Neuronal stem cell (in vitro differentiated cells): ENCODE data around the gene SRC.

ENCODE experiments used
- DNase-seq: peaks from one replicate; pipeline ENCODE4 v3.0.0-alpha.2; 2013; ENCODE audit warnings: low spot score
- H2AFZ ChIP-seq: one replicate; pipeline ENCODE4 v1.6.1; 2013; ENCODE audit warnings: mild to moderate bottlenecking, low read length, inconsistent platforms
- H2AK5ac ChIP-seq: 2 replicates; pipeline ENCODE4 v1.6.1; 2013; ENCODE audit warnings: low read depth, mild to moderate bottlenecking, inconsistent platforms, low read length, moderate library complexity, mixed read lengths
- H2BK120ac ChIP-seq: 2 replicates; pipeline ENCODE4 v1.6.1; 2013; ENCODE audit warnings: low read depth, mild to moderate bottlenecking, inconsistent platforms, low read length, moderate library complexity, mixed read lengths
- H2BK12ac ChIP-seq: one replicate; pipeline ENCODE4 v1.6.1; 2013; ENCODE audit warnings: low read length, inconsistent platforms
- H2BK15ac ChIP-seq: 2 replicates; pipeline ENCODE4 v1.6.1; 2013; ENCODE audit warnings: mild to moderate bottlenecking, low read length, inconsistent platforms, mixed read lengths
- H2BK5ac ChIP-seq: one replicate; pipeline ENCODE4 v1.6.1; 2013; ENCODE audit warnings: inconsistent platforms, mild to moderate bottlenecking, low read length, moderate library complexity
- H3K14ac ChIP-seq: one replicate; pipeline ENCODE4 v1.6.1; 2013; ENCODE audit warnings: low read length, inconsistent platforms
- H3K18ac ChIP-seq: 2 replicates; pipeline ENCODE4 v1.6.1; 2013; ENCODE audit warnings: low read length, inconsistent platforms
- H3K23ac ChIP-seq: 2 replicates; pipeline ENCODE4 v1.6.1; 2013; ENCODE audit warnings: low read depth, mild to moderate bottlenecking, mixed read lengths, low read length, inconsistent platforms; ENCODE audit not compliant: poor library complexity
- H3K27ac ChIP-seq: replicated peaks from 3 replicates; pipeline ENCODE4 v1.5.1; 2013; ENCODE audit warnings: low read length, inconsistent platforms
- H3K27me3 ChIP-seq, 3 experiments: 2 replicates each; pipeline ENCODE4 v1.6.1; 2013; ENCODE audit warnings: low read length in 3 of 3, mild to moderate bottlenecking in 2 of 3, inconsistent platforms in 1 of 3, low read depth in 1 of 3, mixed read lengths in 1 of 3, moderate library complexity in 1 of 3; ENCODE audit not compliant: control insufficient read depth in 3 of 3, insufficient read depth in 3 of 3
- H3K36me3 ChIP-seq, 2 donors: replicated peaks in 1 of 2; 2 replicates each; pipeline ENCODE4 v1.6.1; 2013; ENCODE audit warnings: low read length in 2 of 2; ENCODE audit not compliant: control insufficient read depth in 2 of 2, insufficient read depth in 2 of 2
- H3K4ac ChIP-seq: 2 replicates; pipeline ENCODE4 v1.6.1; 2013; ENCODE audit warnings: inconsistent platforms, mild to moderate bottlenecking, low read length, moderate library complexity
- H3K4me1 ChIP-seq, 2 donors: 1 replicate in 1 of 2; 2 replicates in 1 of 2; pipeline ENCODE4 v1.6.1; 2013; ENCODE audit warnings: low read length in 2 of 2, low read depth in 1 of 2; ENCODE audit not compliant: control insufficient read depth in 2 of 2, insufficient read depth in 1 of 2
- H3K4me2 ChIP-seq: one replicate; pipeline ENCODE4 v1.6.1; 2013; ENCODE audit warnings: mild to moderate bottlenecking, low read length, inconsistent platforms; ENCODE audit not compliant: insufficient read depth, poor library complexity, severe bottlenecking
- H3K4me3 ChIP-seq, 2 donors: 2 replicates each; pipeline ENCODE4 v1.5.1; 2013; ENCODE audit warnings: low read length in 2 of 2, mild to moderate bottlenecking in 2 of 2, inconsistent platforms in 1 of 2, moderate library complexity in 1 of 2
- H3K79me1 ChIP-seq: one replicate; pipeline ENCODE4 v1.6.1; 2013; ENCODE audit warnings: low read depth, mild to moderate bottlenecking, inconsistent platforms, low read length, moderate library complexity
- H3K9ac ChIP-seq: one replicate; pipeline ENCODE4 v1.6.1; 2013; ENCODE audit warnings: mild to moderate bottlenecking, low read depth, low read length, inconsistent platforms; ENCODE audit not compliant: poor library complexity
- H3K9me3 ChIP-seq, 2 donors: replicated peaks in 1 of 2; 2 replicates each; pipeline versions ENCODE3 to v1.6.1; 2013; ENCODE audit warnings: low read length in 2 of 2, mild to moderate bottlenecking in 2 of 2, inconsistent platforms in 1 of 2, low read depth in 1 of 2, mixed read lengths in 1 of 2, moderate library complexity in 1 of 2; ENCODE audit not compliant: control insufficient read depth in 2 of 2, insufficient read depth in 1 of 2
- H4K8ac ChIP-seq: one replicate; pipeline ENCODE4 v1.6.1; 2013; ENCODE audit warnings: low read depth, mild to moderate bottlenecking, inconsistent platforms, low read length, moderate library complexity
- H4K91ac ChIP-seq: one replicate; pipeline ENCODE4 v1.6.1; 2013; ENCODE audit warnings: low read length, low read depth, mild to moderate bottlenecking, inconsistent platforms; ENCODE audit not compliant: poor library complexity
- WGBS, 2 donors: extraction: QIAGEN DNeasy Blood & Tissue Kit; methylation state at CpG; one replicate each; pipeline ENCODE4 v1.1.7; 2013; ENCODE audit warnings: missing lambda C conversion rate in 2 of 2, mixed read lengths in 1 of 2; ENCODE audit not compliant: insufficient read length in 2 of 2, insufficient replicate concordance in 1 of 2; ENCODE audit errors: extremely low coverage in 2 of 2; 5-methylcytosine and 5-hydroxymethylcytosine counted together

SRC gene

DNA sequence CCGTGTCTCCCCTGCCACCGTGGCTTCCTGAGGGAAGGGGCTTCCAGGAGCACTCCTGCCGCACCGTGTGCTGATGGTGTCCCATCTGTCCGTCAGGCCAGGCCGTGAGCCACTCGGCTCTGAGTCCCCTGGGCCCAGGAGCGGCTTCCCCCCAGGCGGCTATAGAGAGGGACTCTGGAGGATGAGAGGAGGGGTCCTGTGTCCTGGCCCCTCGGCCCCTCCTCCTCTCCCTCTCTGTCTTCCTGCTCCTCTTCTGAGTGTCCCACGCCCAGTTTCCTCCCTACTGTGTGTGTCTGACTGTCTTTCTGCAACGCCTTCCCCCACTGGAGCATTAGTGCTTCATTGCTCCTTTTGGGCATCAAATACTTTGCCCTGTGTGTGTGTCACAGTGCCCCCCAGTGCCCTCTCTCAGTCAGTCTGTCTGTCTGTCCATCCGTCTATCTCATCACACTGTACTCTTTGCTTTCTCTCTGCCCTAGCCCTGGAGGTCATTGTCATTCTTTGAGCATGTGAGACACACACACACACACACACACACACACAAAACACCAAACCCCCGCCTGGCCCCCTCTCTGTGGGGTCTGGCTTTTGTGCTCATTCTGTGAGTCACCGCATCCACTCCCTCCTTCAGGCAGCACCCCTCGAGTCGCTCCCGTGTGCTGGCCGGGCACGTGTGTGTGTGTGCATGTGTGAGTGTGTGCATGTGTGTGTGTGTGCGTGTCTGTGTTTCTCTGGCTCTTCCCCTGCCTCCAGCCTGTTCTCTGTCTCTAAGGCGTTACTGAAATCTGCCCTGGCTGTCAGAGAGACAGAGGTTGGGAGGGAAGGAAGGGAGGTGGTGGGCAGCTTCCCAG, 71.9 kb downstream of the SRC start:
- H3K4me1 ChIP-seq = peaks cover 58 to 86% of the 10 kb centered on the region in 2 donors
- peak overlapping the region; percentile 65 for H2BK120ac ChIP-seq
- H3K18ac ChIP-seq = peak overlapping the region; percentile 85
- H3K23ac ChIP-seq = peak overlapping the region; percentile 35
- no peak overlapping the region for H4K91ac ChIP-seq
- H3K9ac ChIP-seq = peak overlapping the region; percentile 68
- peaks cover 0 to 2% of the 10 kb centered on the region in 2 donors for H3K36me3 ChIP-seq
- H2BK15ac ChIP-seq = peak overlapping the region; percentile 87
- peaks cover 0 to 2% (median 0%) of the 10 kb centered on the region in 3 experiments for H3K27me3 ChIP-seq
- no peak overlapping the region for H3K4me2 ChIP-seq
- H2BK12ac ChIP-seq = peak overlapping the region; percentile 65
- no CpG with 5 or more reads among the region's 22 CpGs for WGBS, 2 donors
- no peaks in the 10 kb centered on the region for H3K79me1 ChIP-seq
- peak overlapping the region; percentile 83 for H3K14ac ChIP-seq
- peak overlapping the region; percentile 71 for H3K4ac ChIP-seq
- H3K27ac ChIP-seq = no peak overlapping the region
- H2BK5ac ChIP-seq = peak overlapping the region; percentile 43
- peak overlapping the region; percentile 53 for H2AFZ ChIP-seq
- H3K4me3 ChIP-seq = no peak overlapping the region
- H2AK5ac ChIP-seq = peak overlapping the region; percentile 90
- H4K8ac ChIP-seq = no peak overlapping the region
- DNase-seq = no peak
- H3K9me3 ChIP-seq = peaks cover 0 to 6% of the 10 kb centered on the region in 2 donors

DNA sequence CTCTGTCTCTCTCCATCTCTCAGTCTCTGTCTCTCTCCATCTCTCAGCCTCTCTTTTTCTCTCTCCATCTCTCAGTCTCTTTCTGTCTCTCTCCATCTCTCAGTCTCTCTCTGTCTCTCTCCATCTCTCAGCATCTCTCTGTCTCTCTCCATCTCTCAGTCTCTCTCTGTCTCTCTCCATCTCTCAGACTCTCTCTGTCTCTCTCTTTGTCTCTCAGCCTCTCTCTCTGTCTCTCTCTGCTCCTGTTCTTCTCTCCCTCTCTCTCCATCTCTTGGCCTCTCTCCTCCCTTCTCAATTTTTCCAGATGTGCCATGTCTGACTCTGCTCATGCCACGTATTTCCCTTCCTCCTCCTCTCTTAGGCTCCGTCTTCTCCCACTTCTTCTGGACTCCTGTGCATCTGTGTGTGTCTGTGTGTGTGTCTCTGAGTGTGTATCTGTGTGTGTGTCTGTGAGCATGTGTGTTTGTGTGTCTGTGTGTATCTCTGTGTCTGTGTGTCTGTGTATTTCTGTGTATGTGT, 72.7 kb downstream of the SRC start:
- Histone ChIP-seq H3K4me3 (no peak overlapping the region), H4K8ac (no peak overlapping the region), H3K18ac (no peak overlapping the region), H3K14ac (peak overlapping the region; percentile 83), H2BK120ac (no peak overlapping the region), H3K36me3 (peaks cover 0 to 2% of the 10 kb centered on the region in 2 donors), H3K9me3 (peaks cover 0 to 6% of the 10 kb centered on the region in 2 donors), H2BK5ac (no peak overlapping the region), H3K27me3 (no peaks in the 10 kb centered on the region), H3K79me1 (no peaks in the 10 kb centered on the region), H3K27ac (no peak overlapping the region), H2AFZ (no peak overlapping the region), H3K4me2 (no peak overlapping the region), H3K4me1 (peaks cover 53 to 80% of the 10 kb centered on the region in 2 donors), H2BK12ac (peak overlapping the region; percentile 65), H3K4ac (peak overlapping the region; percentile 68), H3K9ac (peak overlapping the region; percentile 25), H4K91ac (peak overlapping the region; percentile 5), H2AK5ac (peak overlapping the region; percentile 90), H3K23ac (no peak overlapping the region), H2BK15ac (peak overlapping the region; percentile 86)
- no CpG with 5 or more reads among the region's 2 CpGs for WGBS, 2 donors
- DNase-seq = no peak

DNA sequence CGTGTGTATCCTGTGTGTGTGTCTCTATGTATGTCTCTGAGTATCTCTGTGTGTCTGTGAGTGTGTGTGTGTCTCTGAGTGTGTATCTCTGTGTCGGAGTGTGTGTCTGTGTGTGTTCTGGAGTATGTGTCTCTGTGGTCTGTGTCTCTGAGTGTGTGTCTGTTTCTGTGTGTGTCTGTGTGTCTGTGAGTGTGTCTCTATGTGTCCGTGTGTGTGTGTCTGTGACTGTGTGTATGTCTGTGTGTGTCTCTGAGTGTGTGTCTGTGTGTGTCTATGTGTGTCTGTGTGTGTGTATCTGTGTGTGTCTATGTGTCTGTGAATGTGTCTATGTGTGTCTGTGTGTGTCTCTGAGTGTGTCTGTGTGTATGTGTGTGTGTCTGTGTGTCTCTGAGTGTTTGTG, 73.4 kb downstream of the SRC start:
- Histone ChIP-seq H3K4me1 (peaks cover 51 to 74% of the 10 kb centered on the region in 2 donors), H3K18ac (peak overlapping the region; percentile 88), H2BK15ac (peak overlapping the region; percentile 86), H3K9ac (peak overlapping the region; percentile 70), H3K79me1 (no peaks in the 10 kb centered on the region), H3K27ac (no peak overlapping the region), H2AFZ (no peak overlapping the region), H2BK12ac (peak overlapping the region; percentile 33), H3K4me3 (no peak overlapping the region), H3K9me3 (peaks cover 0 to 6% of the 10 kb centered on the region in 2 donors), H3K14ac (peak overlapping the region; percentile 47), H3K27me3 (no peaks in the 10 kb centered on the region), H2AK5ac (peak overlapping the region; percentile 83), H3K4ac (peak overlapping the region; percentile 68), H3K36me3 (peaks cover 0 to 2% of the 10 kb centered on the region in 2 donors), H4K8ac (no peak overlapping the region), H2BK120ac (peak overlapping the region; percentile 14), H3K23ac (no peak overlapping the region), H2BK5ac (peak overlapping the region; percentile 40), H4K91ac (peak overlapping the region; percentile 5), H3K4me2 (no peak overlapping the region)
- no peak for DNase-seq
- WGBS, 2 donors = no CpG with 5 or more reads among the region's 3 CpGs
